Stimulated activated CD4-positive, alpha-beta T cell treated with anti-CD3 and anti-CD28 coated beads, TNF-alpha, amount 100 ng/mL, for 1 hour (primary cell): ENCODE results near the gene FABP1.

Source experiments
- DNase-seq, 3 donors: peaks; one replicate each; pipeline ENCODE4 v3.0.0-alpha.2; 2020; ENCODE audit warnings: low read depth in 3 of 3, low spot score in 1 of 3

The FABP1 gene

DNA sequence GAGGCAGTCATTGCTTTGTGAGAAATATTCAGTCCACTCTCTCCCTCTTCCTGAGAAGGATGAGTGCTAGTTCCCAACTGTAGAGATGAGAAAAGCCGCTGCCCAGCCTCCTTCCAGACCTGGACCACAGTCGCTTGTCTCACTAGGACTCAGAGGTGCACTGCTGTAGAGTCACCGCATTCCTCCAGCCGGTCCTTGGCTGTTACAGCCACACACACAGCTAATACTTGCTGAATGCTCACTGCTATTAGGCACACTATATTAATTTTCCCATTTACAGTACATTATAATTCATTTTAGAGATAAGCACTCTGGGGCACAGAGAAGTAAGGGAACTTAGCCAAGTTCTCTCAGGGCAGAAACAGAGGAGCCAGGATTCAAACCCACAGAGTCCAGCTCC is 10.0 kb upstream of the FABP1 start:
- DNase-seq = no peak

DNA sequence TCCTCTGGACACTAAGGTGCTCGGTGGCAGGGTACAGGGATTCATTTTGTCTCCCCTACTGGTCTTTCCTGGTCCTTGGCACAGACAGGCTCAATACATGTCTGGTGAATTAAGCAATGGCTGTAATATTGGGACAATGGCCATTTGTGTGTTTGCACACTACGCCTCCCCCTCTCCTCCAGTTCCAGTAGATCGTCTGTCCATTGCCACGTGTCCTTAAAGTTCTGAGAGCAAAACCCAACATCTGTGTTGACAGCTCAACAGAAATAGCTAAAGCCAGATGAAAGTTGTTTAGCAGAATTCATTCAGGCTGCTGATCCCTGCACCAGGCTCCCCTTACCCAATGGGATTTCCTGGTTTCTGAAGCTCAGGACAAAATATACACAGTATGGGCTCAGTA is 9.0 kb upstream of the FABP1 start:
- DNase-seq = no peak

DNA sequence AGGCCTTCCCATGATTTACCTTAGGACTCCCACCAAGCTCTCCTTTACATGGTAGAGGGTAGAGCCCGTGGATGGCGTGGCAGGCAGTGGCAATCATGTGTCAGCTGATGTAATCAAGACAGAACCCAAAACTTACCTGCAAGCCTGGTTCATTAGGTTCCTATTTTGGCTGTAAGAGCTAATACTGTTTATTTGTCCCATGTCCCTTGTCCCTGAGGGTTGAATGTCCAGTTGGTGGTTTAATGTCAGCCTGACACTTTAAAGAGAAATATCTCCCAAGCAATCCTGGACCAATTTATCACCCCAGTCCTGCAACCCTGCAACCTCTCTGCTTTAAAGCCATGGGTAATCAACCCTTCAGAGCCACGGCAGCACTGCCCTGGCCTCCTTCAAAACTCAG is 6.0 kb upstream of the FABP1 start:
- DNase-seq = no peak

DNA sequence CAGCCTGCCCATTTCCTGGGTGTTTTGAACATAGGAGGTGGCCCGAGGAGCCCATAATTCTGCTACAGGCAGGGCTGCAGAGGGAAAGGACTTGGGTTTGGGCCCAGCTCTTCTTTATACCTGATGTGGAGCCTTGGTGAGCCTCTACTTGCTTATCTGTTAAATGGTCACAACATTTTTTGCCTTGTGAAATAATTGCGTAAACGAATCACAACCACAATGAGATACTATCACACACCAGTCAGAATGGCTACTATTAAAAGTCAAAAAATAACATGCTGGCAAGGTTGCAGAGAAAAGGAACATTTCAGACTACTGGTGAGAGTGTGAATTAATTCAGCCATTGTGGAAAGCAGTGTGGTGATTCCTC is 4.1 kb upstream of the FABP1 start:
- no peak for DNase-seq

DNA sequence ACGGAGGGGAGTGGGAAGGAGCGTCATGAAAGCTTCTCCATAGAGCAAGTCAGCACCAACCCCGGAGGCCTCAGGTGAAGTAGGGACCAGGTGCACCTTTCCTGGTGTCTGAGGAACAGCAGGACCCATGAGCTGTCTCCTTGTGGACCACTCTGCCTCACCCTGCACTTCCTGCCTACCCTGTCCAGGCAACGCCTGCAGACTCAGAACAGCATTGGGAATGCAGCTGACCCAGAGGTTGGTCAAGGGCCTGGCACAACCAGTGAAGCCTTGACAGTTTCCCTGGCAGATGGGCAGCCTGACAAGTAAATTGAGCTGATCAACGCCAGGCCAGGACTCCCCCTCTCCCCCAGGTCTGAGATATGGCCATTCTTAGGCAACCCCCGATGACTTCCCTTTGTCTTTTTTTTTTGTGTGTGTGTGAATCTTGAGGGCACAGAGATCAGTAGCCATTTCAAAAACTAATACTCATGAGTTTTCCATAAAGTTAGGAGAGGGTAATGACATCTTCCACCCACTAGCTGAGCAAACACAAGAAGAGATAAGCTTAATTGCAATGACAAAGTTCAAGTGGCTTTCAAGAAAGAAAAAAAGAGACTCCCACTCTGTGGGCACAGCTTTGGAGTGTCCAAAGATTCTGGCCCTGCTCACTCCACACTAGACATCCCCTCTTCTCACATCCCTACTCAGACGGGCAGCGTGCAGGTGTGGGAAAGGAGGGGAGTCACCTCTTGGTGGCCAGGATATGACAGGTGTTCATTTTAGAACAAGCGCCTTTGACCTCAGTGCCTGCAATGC is 3.5 kb upstream of the FABP1 start:
- DNase-seq = no peak

DNA sequence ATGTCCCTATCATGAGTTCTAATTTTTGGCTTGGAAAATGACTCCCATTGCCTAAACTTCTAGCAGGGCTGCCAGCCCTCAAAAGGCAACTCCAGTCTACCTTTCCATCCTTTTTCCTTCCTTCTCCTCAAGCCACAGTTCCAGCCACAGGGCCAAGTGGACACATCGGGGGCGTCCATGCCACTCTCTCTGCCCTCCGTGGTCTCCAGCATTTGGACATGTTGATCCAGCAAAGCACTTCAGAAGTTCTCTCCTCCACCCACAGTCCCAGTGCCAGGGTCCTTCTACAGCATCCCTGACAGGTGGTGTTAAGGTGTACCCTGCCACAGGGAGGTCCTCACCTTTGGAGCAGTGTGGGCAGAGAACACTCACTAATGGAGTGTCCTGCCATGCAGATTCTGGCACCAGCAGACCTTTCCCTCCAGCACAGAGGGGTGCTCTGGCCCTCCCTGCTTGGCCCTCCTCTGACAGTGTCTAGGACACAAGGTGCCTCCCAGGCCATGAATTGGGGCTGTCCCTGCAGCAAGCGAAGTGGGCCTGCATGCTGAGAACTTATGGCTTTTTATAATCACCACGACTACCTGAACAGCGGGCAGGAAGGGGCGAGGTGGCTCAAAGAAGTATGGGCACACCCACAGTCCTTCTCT is 1.6 kb upstream of the FABP1 start:
- DNase-seq = no peak

DNA sequence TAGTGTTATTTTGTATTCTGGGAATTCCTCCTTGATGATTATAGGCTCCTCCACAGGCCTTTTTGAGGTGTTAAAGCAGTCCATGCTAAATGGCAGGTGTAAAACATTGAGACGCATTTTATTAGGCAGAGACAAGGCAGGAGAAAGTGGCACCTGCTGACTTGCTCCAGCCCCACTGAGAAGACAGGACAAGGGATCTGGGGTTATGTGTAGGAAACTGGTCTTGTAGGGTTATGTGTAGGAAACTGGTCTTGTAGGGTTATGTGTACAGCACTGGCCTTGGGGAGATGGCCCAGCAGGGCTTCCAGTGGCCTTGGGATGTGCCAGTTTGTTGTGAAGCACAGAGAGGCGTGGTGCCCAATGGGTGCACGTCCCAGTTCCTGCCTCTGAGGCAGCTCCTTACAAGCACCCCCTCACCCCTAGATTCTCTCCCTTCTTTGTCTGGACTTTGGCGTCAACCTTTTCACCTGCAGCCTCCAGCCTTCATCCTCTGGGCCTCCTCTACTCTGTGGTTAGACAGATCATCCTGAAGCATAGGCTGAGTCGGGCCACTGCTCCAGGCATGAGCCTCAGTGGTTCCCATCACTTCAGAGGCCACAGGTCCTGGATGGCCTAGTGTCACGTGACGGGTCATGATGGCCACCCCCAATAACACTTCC is 921 bp upstream of the FABP1 start:
- no peak for DNase-seq

DNA sequence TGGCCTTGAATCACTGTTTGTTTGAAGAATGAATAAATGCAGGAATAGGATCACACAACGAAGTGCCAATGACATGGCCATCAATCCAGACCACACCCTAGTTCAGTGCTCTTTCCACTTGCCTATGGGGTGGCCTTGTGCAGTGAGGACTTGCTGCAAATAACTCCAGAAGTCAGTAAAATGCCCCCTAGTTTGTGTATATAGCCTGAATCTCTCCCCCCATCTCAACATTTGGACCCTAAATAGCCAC is 299 bp downstream of the FABP1 start:
- DNase-seq = no peak

DNA sequence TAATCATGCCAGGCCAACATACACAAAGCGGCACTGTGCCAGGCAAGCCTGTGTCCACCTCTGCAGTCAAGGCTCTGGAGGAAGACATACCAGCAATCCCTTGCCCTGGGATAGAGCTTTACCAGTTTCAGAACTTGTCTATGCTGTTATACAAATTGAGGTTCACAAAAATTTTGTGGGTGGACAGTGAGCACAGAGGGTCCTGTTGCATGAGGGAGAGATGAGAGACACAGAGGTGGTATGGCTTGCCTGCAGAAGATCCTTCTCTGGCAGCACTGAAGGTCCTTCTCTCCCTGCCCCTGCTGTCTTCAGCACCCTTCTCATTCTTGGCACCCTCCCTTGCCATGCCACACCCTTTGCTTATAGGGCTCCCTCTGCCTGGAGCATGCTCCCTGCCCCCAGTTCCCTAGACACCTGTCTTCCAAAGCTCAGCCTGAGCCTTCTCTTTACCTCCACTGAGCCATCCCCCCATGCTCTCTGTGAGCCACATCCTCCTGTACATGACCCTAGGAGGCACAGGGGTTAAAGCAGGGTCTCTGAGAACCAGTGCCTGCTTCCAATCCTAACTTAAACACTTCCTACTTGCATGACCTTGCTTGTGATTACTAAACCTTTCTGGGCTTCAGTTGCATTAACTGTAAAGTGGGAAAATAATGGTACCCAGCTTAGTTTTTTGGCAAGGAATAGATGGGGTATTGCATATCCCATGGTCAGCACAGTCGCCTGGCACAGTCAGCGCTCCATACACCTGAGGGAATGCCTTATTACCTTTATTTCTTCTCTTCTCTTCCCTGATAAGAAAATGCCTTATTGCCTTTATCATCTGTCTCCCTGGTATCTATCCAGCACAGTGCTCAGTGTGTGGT is 857 bp downstream of the FABP1 start:
- no peak for DNase-seq

DNA sequence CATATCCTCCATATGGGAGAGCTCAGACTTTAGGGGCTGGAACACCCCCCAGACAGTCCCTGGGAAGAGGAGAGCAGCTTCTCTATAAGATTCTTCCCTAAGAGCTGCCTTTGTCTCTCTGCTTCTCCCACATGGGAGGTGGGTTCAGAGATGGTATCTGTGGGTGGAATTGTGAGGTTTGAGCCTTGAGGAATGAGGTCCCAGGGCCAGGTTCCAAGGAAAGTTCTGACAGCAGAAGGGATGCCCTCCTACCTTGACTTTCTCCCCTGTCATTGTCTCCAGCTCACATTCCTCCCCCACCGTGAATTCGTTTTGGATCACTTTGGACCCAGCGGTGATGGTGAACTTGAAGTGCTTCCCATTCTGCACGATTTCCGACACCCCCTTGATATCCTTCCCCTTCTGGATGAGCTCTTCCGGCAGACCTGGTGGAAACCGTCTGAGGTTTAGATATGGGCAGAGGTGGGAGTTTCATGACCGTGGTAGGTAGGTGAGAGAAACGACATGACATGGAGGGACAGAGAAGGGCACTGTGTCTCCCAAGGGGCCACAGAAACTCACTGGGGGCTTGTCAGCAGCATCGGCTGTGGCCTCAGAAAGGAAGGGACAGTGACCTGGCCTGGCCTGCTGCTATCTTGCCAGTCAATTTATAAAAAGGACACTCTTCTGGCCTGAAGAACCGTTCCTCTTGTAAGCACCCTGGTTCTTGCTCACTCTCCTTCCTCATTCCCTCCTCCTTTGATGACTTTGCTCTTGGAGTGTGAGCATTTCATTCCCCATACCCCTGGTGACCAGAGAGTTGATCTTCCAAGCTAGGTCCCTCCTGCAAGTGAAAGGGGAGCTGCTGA is 1.7 kb downstream of the FABP1 start:
- DNase-seq = no peak

DNA sequence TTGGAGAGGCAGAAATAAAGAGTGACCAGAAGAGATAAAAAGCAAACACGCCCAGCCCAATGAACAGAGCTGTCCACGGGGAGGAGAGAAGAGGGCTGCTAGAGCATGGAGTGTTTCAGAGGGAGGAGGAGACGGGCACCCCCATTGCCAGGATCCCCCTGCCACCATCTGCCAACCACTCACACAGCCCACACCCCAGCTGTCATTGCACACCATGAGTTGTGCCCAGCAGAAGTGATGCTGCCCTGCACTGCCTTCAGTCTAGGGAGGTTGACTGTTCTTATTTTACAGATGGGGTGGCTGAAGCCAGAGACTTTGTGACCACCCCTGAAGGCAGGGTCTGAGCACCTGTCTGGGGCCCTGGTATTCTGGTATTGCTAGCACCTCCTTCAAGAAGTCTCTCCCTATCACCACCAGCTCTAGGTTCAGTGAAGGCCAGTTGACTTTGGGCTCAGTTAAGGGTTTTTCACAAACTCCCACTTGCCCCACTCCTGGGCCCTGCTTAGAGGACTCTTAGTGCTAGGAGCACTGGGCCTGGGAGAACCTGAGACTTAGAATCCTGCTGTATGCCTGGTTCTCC is 2.4 kb downstream of the FABP1 start:
- DNase-seq = no peak

DNA sequence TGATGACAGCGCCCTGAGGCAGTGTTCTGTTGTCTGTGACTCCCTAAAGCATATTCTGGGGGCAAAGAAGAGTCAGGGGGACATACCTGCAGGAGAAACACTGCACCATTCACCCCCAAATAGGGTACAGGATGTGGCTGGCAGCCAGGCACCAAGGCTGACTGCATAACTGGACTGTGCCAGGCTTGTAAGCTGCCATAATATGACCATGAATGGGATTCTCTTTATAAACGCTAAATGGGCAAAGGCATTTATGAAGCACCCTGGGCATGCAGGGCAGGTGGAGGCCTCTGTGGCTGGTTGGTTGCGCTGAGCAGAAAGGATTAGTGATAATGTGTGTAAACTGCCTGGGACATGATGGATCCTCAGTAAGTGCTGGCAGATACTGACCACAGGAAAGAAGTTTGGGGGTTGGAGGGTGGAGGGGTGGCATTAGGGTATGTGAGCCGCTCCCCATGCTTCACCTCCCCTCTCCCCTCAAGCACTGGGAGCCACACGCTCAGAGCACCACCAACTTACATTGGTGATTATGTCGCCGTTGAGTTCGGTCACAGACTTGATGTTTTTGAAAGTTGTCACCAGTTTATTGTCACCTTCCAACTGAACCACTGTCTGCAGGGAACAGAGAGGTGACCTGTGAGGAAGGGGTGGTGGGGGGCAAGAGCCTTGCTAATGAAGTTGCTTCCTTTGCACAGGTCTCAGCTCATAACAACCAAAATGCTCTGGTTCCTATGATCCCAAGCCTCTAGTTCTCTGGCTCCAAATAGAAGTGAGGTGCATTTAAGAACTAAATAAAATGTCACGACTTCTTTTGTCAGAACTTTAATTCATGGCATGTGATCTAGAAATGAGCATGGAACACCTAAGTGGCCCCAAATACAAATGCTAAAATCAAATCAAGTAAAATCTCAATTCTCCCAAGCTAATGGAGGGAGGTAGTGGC is 3.6 kb downstream of the FABP1 start:
- DNase-seq = no peak

DNA sequence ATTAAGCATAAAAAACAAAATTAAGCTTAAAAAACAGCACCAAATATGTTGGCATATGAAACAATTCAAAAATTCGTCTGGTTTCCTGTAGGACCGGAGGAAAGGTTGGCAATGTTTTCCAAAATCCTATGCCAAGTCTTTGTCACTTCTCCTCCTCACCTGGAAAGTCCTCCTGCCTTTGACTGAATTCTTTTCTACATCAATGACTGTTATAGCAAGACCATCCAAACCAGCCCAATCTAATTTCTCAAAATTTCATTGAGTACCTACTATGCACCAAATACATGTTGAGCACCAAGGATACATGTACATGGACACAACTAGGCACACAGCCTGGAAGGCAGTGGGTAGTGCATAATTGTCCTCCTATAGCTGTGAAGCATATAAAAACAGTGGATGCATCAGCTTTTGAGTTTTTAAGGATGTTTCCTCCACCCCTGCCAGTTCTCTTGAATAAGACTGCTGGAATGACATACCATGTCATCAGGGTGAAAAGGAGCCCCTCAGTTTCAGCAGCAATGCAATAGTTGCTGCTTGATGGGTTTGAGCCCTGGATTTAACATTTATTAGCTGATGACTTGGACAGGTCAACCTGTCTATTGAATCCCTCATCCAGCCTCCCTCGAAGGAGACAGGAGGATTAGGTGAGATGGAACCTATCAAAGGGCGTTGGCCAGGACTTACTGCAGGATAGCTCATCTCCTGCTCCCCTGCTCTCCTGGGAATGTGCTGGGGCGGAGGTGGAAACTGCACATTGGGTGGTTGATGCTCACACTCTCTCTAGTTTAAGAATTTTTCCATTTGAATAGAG is 4.5 kb downstream of the FABP1 start:
- DNase-seq = no peak

DNA sequence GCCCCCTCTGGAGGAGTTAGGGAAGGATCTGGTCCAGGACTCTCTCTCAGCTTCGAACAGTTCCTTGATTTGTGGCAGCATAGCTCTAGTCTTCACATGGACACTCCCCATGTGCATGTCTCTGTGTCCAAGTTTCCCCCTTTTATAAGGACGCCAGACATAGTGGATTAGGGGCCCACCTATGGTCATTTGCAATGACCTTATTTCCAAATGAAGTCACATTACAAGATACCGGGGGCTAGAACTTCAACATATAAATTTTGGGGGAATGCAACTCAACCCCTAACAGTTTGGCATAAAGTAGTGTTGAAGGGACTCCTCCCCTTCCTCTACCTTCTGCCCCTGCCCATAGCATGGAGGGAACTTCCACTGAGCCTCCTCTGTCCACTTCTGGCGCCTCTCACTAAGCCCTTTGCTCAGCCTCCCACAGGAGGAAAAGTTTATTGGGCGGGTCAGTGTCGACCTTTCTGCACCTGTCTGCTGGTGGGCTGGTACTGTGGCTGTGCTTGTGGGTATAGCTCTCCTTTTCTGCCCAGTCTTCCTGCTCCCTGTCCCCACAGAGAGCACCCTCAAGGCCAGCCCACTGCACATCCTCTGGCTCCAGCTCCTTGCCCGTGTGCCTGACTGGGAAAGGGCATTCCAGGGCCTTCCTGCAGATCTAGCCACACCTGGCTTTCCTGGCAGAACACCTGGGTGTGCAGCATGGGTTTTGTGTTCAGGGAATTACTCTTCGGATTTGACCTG is 5.5 kb downstream of the FABP1 start:
- no peak for DNase-seq

DNA sequence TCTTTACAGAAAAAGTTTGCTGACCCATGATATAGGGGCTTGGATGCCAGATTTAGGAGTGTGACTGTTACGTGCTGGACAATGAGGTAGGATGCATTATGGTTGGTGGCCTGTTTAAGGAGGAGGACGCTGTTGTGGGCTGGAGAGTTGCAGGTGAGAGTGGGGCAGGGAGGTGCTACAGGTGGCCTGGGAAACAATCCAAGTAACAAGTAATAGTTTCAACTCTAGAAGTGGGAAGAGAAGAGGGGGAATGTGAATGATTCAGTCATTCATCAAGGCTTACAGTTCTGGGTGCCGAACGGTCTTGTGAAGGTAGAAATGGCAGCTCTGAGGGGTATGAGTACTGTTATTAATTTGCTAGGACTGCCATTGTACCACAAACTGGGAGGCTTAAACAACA is 6.2 kb downstream of the FABP1 start:
- no peak for DNase-seq

DNA sequence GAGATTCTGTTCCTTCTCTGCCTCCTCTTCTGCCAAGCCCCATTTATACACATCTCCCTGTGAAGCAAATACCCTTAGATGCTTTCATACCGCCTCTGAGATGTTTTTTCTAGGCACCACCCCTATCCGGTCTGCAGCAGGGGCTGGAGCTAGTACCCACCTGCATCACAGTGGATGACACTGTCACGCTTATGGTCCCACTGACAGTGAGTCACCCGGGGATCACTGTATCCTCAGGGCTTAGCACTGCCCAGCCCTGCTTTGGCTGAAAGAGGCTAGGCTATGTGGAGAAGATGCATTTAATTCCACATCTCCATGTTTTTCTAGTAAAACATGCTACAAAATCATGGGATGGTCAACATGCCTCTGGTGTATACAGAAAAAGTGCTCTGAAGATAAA is 9.9 kb downstream of the FABP1 start:
- DNase-seq = no peak

DNA sequence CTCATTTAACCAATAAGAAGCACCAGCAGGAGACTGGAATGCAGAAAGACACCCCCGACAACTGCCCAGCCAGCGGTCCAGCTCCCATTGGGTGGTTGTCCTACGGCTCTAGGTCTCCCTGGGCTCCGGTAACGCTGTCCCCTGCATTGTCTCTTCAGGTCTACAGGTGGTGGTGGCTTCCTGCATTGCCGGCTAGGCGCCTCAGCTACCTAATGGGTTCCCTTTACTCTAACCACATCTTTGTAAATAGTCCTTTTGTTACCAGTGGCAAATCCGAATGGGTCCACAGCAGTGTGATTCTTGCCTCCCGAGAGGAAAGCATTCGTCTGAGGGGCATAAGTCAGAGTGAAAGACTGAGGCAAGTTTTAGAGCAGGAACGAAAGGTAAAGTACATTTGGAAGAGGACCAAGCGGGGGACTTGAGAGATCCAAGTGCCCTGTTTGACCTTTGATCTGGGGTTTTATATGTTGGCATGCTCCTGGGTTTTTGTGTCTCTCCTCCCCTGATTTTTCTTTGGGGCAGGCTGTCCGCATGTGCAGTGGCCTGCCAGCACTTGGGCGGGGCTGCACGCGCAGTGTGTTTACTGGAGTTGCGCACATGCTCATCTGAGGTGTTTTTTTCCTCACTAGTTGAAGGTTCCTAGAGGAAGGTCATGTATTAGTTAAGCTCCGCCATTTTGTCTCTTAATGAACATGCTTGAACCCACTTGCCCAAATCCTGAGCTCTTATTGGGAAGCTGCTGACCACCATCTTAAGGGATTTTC is 11.0 kb downstream of the FABP1 start:
- DNase-seq = no peak
